HepG2 (cell line): Measurements from ENCODE around the gene RCOR1. TPM values are rescaled to one million over a fixed set of nuclear protein-coding genes. Genes with fewer than 3 reads are reported as not detected.

Experiments
- CERS6 ChIP-seq: sonication (generic); formaldehyde crosslinking; IDR thresholded peaks from 2 replicates; pipeline ENCODE4 v1.5.0; 2020; ENCODE audit warnings: missing genetic modification reagents
- DNMT3B ChIP-seq: conservative IDR thresholded peaks from 2 replicates; pipeline ENCODE4 v1.6.1; 2016; ENCODE audit warnings: missing biosample characterization, control low read depth
- HNF1B ChIP-seq: sonication (generic); formaldehyde crosslinking; IDR thresholded peaks from 2 replicates; pipeline ENCODE4 v1.5.1; 2020; ENCODE audit warnings: mild to moderate bottlenecking, moderate library complexity, missing genetic modification reagents
- IRF1 ChIP-seq: sonication (generic); formaldehyde crosslinking; IDR thresholded peaks from 2 replicates; pipeline ENCODE4 v1.4.0; 2020; ENCODE audit warnings: low read depth, mild to moderate bottlenecking, missing genetic modification reagents
- MTF2 ChIP-seq: sonication (generic); formaldehyde crosslinking; IDR thresholded peaks from 2 replicates; pipeline ENCODE4 v1.5.0; 2020; ENCODE audit warnings: missing genetic modification reagents, borderline replicate concordance
- NCOA5 ChIP-seq: sonication (generic); formaldehyde crosslinking; IDR thresholded peaks from 2 replicates; pipeline ENCODE4 v1.4.0; 2020; ENCODE audit warnings: missing genetic modification reagents
- POLR2AphosphoS2 ChIP-seq: IDR thresholded peaks from 2 replicates; pipeline ENCODE4 v1.6.1; 2011; ENCODE audit warnings: low read depth, low read length, improper control_type of control experiment
- SPEN ChIP-seq: sonication (generic); formaldehyde crosslinking; IDR thresholded peaks from 2 replicates; pipeline ENCODE4 v1.5.1; 2020; ENCODE audit warnings: low read depth, mild to moderate bottlenecking, missing genetic modification reagents
- ZBTB8A ChIP-seq: sonication (generic); formaldehyde crosslinking; IDR thresholded peaks from 2 replicates; pipeline ENCODE4 v1.4.0; 2020; ENCODE audit warnings: mild to moderate bottlenecking, low read depth, missing genetic modification reagents, borderline replicate concordance
- ZC3H4 ChIP-seq: sonication (generic); formaldehyde crosslinking; IDR thresholded peaks from 2 replicates; pipeline ENCODE4 v1.4.0; 2020; ENCODE audit warnings: missing genetic modification reagents, borderline replicate concordance
- ZFAT ChIP-seq: sonication (generic); formaldehyde crosslinking; conservative IDR thresholded peaks from 2 replicates; pipeline ENCODE4 v1.8.1; 2023; ENCODE audit warnings: missing genetic modification reagents, inconsistent platforms
- ZGPAT ChIP-seq: IDR thresholded peaks from 2 replicates; pipeline ENCODE4 v1.6.1; 2016; ENCODE audit warnings: mild to moderate bottlenecking
- ZIK1 ChIP-seq: sonication (generic); formaldehyde crosslinking; IDR thresholded peaks from 2 replicates; pipeline ENCODE4 v1.5.0; 2020; ENCODE audit warnings: mild to moderate bottlenecking, low read depth, missing genetic modification reagents, borderline replicate concordance
- ZNF274 ChIP-seq: sonication (generic); formaldehyde crosslinking; IDR thresholded peaks from 2 replicates; pipeline ENCODE4 v1.5.1; 2020; ENCODE audit warnings: mild to moderate bottlenecking, missing genetic modification reagents
- ZNF713 ChIP-seq: sonication (generic); formaldehyde crosslinking; IDR thresholded peaks from 2 replicates; pipeline ENCODE4 v1.4.0; 2020; ENCODE audit warnings: mild to moderate bottlenecking, missing genetic modification reagents
- ZNF782 ChIP-seq: sonication (generic); formaldehyde crosslinking; IDR thresholded peaks from 2 replicates; pipeline ENCODE4 v1.4.0; 2020; ENCODE audit warnings: missing genetic modification reagents, mild to moderate bottlenecking, borderline replicate concordance
- ZXDC ChIP-seq: sonication (generic); formaldehyde crosslinking; IDR thresholded peaks from 2 replicates; pipeline ENCODE4 v1.5.0; 2020; ENCODE audit warnings: mild to moderate bottlenecking, missing genetic modification reagents
- polyA plus RNA-seq, 8 experiments: library from polyadenylated mRNA; depleted of rRNA in 3 of 8; stranded (reverse) in 7 of 8; unstranded in 1 of 8; fragments of >200 nt; fragmentation: Illumina TruSeq in 4 of 8; extraction: Trizol in 4 of 8; gene quantifications; 2 replicates each; pipeline versions ENCODE4 v1.2.1 to v1.2.3, GENCODE V29; 2011 to 2016; ENCODE audit warnings: low read depth in 4 of 8, missing spikeins in 1 of 8, mixed read lengths in 1 of 8; ENCODE audit not compliant: insufficient read depth in 1 of 8
- total RNA-seq, 5 experiments: library from RNA; depleted of rRNA; stranded (reverse); fragments of >200 nt; fragmentation: Illumina TruSeq; extraction: Trizol; gene quantifications; 2 replicates each; pipeline ENCODE4 v1.2.3, GENCODE V29; 2016; ENCODE audit warnings: low read depth in 1 of 5

Gene RCOR1
- total and polyA plus RNA-seq, 2 of the 13 experiments (the other 11 are each of a cell fraction or from before 2014, with no cell fraction given), result 10.2 to 11.1 TPM

- no peak for TF ChIP-seq MTF2 (CRISPR knock-in tag)
- TF ChIP-seq POLR2AphosphoS2, result no peak
- no peak for TF ChIP-seq DNMT3B (CRISPR knock-in tag)
- TF ChIP-seq SPEN (CRISPR knock-in tag), result no peak
- no peak for TF ChIP-seq NCOA5 (CRISPR knock-in tag)
- TF ChIP-seq ZC3H4 (CRISPR knock-in tag), result no peak
- no peak for TF ChIP-seq ZBTB8A
- TF ChIP-seq ZNF274 (CRISPR knock-in tag), result no peak
- 0 out of 2 replicates have a peak, but pooled peaks have one; percentile 61 for TF ChIP-seq HNF1B
- no peak for TF ChIP-seq IRF1
- TF ChIP-seq CERS6, result no peak
- TF ChIP-seq ZFAT (CRISPR knock-in tag), result no peak
- no peak for TF ChIP-seq ZIK1 (CRISPR knock-in tag)
- 0 out of 2 replicates have a peak, but pooled peaks have one; percentile 40 for TF ChIP-seq ZXDC
- TF ChIP-seq ZNF782 (CRISPR knock-in tag), result no peak
- no peak for TF ChIP-seq ZNF713 (CRISPR knock-in tag)
- peak; percentile 68; the same call in 1 of the 2 replicates for TF ChIP-seq ZGPAT (CRISPR knock-in tag)
These were observed at the start of gene RCOR1 (continued) for GRCh38 chr14:102591944-102592762.
